ENCODE data around the gene TTLL5.

DNA sequence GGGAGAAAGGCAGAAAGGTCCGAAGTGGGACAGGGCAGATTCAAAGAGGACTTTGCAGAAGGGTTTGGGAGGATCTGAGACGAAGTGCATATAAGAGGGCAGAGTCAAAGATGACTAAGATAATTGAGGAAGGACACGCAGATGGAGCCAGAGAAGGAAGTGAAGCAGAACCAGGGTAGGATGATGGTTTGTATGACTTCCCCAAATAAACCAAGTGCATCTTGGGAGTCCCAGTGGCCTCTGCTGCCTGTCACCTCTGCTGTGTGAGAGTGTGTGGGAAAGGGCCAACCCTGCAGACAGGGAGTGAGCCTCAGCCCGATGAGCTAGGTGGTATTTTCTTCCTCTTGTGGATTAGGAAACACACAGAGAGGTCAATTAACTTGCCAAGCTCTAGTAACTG is 45.8 kb upstream of the TTLL5 start:
- TF ChIP-seq ZNF280B (CRISPR knock-in tag; IDR thresholded peaks at IDR 0.05; ENCODE audit: borderline replicate concordance) (no peak), FOSL1 (CRISPR knock-in tag; IDR thresholded peaks at IDR 0.05; ENCODE audit: borderline replicate concordance) (no peak), HOXA7 (CRISPR knock-in tag; IDR thresholded peaks at IDR 0.05) (no peak), CTCF (CRISPR knock-in tag; IDR thresholded peaks at IDR 0.05) (no peak), SPEN (CRISPR knock-in tag; IDR thresholded peaks at IDR 0.05; ENCODE audit: low read depth) (no peak), ZSCAN20 (CRISPR knock-in tag; IDR thresholded peaks at IDR 0.05; ENCODE audit: borderline replicate concordance) (no peak), ZNF3 (CRISPR knock-in tag; IDR thresholded peaks at IDR 0.05) (no peak), SUZ12 (IDR thresholded peaks at IDR 0.05; ENCODE audit: low read depth, low read length) (no peak), ELF4 (CRISPR knock-in tag; IDR thresholded peaks at IDR 0.05; ENCODE audit: borderline replicate concordance) (no peak), ASH2L (IDR thresholded peaks at IDR 0.05; ENCODE audit: insufficient read length, low read depth, low read length) (no peak), SRF (IDR thresholded peaks at IDR 0.05; ENCODE audit: low read depth, low read length) (no peak), ATF1 (CRISPR knock-in tag; IDR thresholded peaks at IDR 0.05) (no peak)
- TF ChIP-seq, protein P1, sequence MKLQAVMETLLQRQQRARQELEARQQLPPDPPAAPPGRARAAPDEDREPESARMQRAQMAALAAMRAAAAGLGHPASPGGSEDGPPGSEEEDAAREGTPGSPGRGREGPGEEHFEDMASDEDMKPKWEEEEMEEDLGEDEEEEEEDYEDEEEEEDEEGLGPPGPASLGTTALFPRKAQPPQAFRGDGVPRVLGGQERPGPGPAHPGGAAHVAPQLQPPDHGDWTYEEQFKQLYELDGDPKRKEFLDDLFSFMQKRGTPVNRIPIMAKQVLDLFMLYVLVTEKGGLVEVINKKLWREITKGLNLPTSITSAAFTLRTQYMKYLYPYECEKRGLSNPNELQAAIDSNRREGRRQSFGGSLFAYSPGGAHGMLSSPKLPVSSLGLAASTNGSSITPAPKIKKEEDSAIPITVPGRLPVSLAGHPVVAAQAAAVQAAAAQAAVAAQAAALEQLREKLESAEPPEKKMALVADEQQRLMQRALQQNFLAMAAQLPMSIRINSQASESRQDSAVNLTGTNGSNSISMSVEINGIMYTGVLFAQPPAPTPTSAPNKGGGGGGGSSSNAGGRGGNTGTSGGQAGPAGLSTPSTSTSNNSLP (IDR thresholded peaks at IDR 0.05; ENCODE audit: low read depth, low read length) = no peak
- TF ChIP-seq, protein P2, sequence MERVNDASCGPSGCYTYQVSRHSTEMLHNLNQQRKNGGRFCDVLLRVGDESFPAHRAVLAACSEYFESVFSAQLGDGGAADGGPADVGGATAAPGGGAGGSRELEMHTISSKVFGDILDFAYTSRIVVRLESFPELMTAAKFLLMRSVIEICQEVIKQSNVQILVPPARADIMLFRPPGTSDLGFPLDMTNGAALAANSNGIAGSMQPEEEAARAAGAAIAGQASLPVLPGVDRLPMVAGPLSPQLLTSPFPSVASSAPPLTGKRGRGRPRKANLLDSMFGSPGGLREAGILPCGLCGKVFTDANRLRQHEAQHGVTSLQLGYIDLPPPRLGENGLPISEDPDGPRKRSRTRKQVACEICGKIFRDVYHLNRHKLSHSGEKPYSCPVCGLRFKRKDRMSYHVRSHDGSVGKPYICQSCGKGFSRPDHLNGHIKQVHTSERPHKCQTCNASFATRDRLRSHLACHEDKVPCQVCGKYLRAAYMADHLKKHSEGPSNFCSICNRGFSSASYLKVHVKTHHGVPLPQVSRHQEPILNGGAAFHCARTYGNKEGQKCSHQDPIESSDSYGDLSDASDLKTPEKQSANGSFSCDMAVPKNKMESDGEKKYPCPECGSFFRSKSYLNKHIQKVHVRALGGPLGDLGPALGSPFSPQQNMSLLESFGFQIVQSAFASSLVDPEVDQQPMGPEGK (CRISPR knock-in tag; IDR thresholded peaks at IDR 0.05) = no peak
